HG03045 (cell line): ENCODE data around the gene FAM162B.
"Not testable (repeated sequence)": the region's sequence is repeated elsewhere in the genome, so short reads cannot be mapped to it uniquely, and the experiment has no call there.

Experiments
- ATAC-seq: cut with Tn5 transposase; IDR thresholded peaks from one replicate; pipeline ENCODE4 v1.9.1; 2021; ENCODE audit warnings: mild to moderate bottlenecking, moderate library complexity; ENCODE audit not compliant: unreplicated experiment

FAM162B gene

GRCh38 chr6:116764961-116765841, at the start of gene FAM162B:
Gene FAM162B (minus strand): TSS chr6:116765719. CDS start chr6:116765576, 143 bp downstream.
- ATAC-seq = no peak

- ATAC-seq = no peak
These were observed 46.6 kb upstream of the FAM162B start for GRCh38 chr6:116812051-116812650.

GRCh38 chr6:116801971-116802370, 36.5 kb upstream of the FAM162B start:
- no peak for ATAC-seq

- no peak for ATAC-seq
These were observed 34.4 kb upstream of the FAM162B start for GRCh38 chr6:116799945-116800344.

- no peak for ATAC-seq
These were observed 32.1 kb upstream of the FAM162B start for GRCh38 chr6:116797585-116797984.

- ATAC-seq = no peak
These were observed 27.7 kb upstream of the FAM162B start for GRCh38 chr6:116793224-116793623.

GRCh38 chr6:116783852-116784251, 18.3 kb upstream of the FAM162B start:
- no peak for ATAC-seq

- ATAC-seq = no peak
These were observed 14.2 kb upstream of the FAM162B start for GRCh38 chr6:116779573-116780164.

GRCh38 chr6:116773886-116774285, 8.4 kb upstream of the FAM162B start:
- ATAC-seq = no peak

- no peak for ATAC-seq
These were observed 6.9 kb upstream of the FAM162B start for GRCh38 chr6:116772450-116772849.

GRCh38 chr6:116767715-116768114, 2.2 kb upstream of the FAM162B start:
- ATAC-seq = no peak

- no peak for ATAC-seq
These were observed 1.1 kb upstream of the FAM162B start for GRCh38 chr6:116766506-116767176.

GRCh38 chr6:116764629-116764960, 924 bp downstream of the FAM162B start:
- ATAC-seq = no peak

GRCh38 chr6:116763906-116764628, 1.5 kb downstream of the FAM162B start:
- no peak for ATAC-seq

GRCh38 chr6:116763048-116763447, 2.5 kb downstream of the FAM162B start:
- no peak for ATAC-seq

GRCh38 chr6:116762235-116762634, 3.3 kb downstream of the FAM162B start:
- no peak for ATAC-seq

GRCh38 chr6:116761779-116762178, 3.7 kb downstream of the FAM162B start:
- no peak for ATAC-seq

- ATAC-seq = no peak
These were observed 20.3 kb downstream of the FAM162B start for GRCh38 chr6:116745176-116745575.

GRCh38 chr6:116741571-116741970, 23.9 kb downstream of the FAM162B start:
- ATAC-seq = no peak

GRCh38 chr6:116740486-116740885, 25.0 kb downstream of the FAM162B start:
- ATAC-seq = not testable (repeated sequence)

GRCh38 chr6:116737004-116737403, 28.5 kb downstream of the FAM162B start:
- no peak for ATAC-seq
